HG02970 (cell line): ENCODE data around the gene C10orf62.
"Not testable (repeated sequence)": the region's sequence is repeated elsewhere in the genome, so short reads cannot be mapped to it uniquely, and the experiment has no call there.

Source experiments
- ATAC-seq: cut with Tn5 transposase; IDR thresholded peaks from one replicate; pipeline ENCODE4 v1.9.1; 2021; ENCODE audit warnings: mild to moderate bottlenecking, moderate library complexity, moderate number of reproducible peaks; ENCODE audit not compliant: unreplicated experiment, low FRiP score

Gene C10orf62

GRCh38 chr10:97563337-97563736 is 26.2 kb upstream of the C10orf62 start:
- ATAC-seq, result no peak

GRCh38 chr10:97564776-97565175 is 24.7 kb upstream of the C10orf62 start:
- ATAC-seq, result no peak

- ATAC-seq, result no peak
Observed at GRCh38 chr10:97566336-97566996, 23.1 kb upstream of the C10orf62 start.

- no peak for ATAC-seq
Observed at GRCh38 chr10:97567891-97568290, 21.6 kb upstream of the C10orf62 start.

- no peak for ATAC-seq
Observed at GRCh38 chr10:97570146-97570788, 19.3 kb upstream of the C10orf62 start.

GRCh38 chr10:97570789-97571471 is 18.6 kb upstream of the C10orf62 start:
- ATAC-seq, result no peak

- ATAC-seq, result no peak
Observed at GRCh38 chr10:97571622-97572021, 17.9 kb upstream of the C10orf62 start.

- no peak for ATAC-seq
Observed at GRCh38 chr10:97572214-97572989, 17.1 kb upstream of the C10orf62 start, which contains the start of gene ANKRD2. TSS of gene ANKRD2 (plus strand) at chr10:97572779. CDS start at chr10:97572789, 10 bp downstream.

GRCh38 chr10:97573021-97573420 is 16.5 kb upstream of the C10orf62 start:
- no peak for ATAC-seq

- no peak for ATAC-seq
Observed at GRCh38 chr10:97573672-97574071, 15.8 kb upstream of the C10orf62 start.

- no peak for ATAC-seq
Observed at GRCh38 chr10:97574374-97575126, 15.0 kb upstream of the C10orf62 start.

- no peak for ATAC-seq
Observed at GRCh38 chr10:97575127-97575668, 14.3 kb upstream of the C10orf62 start.

GRCh38 chr10:97576487-97576886 is 13.0 kb upstream of the C10orf62 start:
- ATAC-seq, result not testable (repeated sequence)

GRCh38 chr10:97577701-97578100 is 11.8 kb upstream of the C10orf62 start:
- ATAC-seq, result no peak

- no peak for ATAC-seq
Observed at GRCh38 chr10:97578171-97578844, 11.2 kb upstream of the C10orf62 start.

GRCh38 chr10:97580421-97581367 is 8.8 kb upstream of the C10orf62 start:
- ATAC-seq, result no peak

- no peak for ATAC-seq
Observed at GRCh38 chr10:97582169-97582568, 7.4 kb upstream of the C10orf62 start.

- no peak for ATAC-seq
Observed at GRCh38 chr10:97583476-97583875, 6.0 kb upstream of the C10orf62 start.
